HL-60/S4 treated with phorbol 12-myristate 13-acetate at 8.2 ng/mL for 4 days and 3 days (cell line): ENCODE measurements around the gene TMEM143.
"Not testable (repeated sequence)": the region's sequence is repeated elsewhere in the genome, so short reads cannot be mapped to it uniquely, and the experiment has no call there.

ENCODE experiments used
- in situ Hi-C: fragments of 300-500 bp; cut with MboI; formaldehyde crosslinking; loops from 2 replicates; pipeline ENCODE4 v1.15.0; 2022; ENCODE audit warnings: low sequenced_read_pairs

Gene TMEM143

DNA sequence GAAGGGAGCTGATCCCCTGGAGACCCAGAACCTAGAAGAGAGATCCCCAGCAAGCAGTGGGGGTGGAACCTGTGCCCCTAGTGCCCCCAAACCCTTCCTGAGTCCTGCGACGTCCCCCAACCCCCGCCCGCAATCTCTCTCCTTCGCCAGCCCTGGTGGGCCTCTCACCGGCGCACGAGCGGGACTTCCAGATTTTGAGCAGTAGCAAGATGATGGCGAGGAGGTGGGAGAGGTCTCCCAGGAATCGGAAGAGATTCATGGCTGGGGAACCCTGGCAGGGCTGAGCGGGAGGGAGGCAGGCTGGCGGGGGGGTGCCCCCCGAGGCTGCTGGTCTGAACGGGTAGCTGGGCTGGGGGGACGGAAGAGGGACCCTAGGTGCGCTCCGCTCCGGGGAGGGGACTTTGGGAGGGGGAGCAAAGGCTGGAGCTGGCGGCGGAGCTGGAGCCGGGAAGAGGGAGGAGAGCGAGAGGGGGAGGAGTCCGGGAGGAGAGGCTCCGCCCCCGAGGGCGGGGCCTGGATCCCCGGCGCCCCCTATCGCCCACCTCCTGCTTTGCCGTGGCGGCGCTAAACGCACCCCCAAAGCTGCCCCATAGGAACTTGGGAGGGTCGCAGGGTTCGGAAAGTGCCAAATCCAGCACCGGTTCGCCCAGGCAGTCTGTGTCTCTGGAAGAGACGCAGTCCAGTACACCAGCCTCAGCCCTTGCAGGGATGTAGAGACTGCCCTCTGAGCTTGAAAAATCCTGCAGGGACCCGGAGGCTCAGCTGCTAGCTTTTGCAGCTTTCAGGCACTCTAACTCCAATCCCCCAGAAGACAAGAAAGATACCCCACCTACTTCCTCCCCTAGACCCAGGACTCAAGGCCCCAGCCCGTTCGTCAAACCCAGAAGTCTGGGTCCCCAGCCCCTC, 27.6 kb upstream of the TMEM143 start, which contains the start of gene KDELR1:
TSS of gene KDELR1 (minus strand) at position 452 of the 906 bp plus-strand sequence. CDS start at position 259, 193 bp downstream.
- in situ Hi-C loops: no loop called here

DNA sequence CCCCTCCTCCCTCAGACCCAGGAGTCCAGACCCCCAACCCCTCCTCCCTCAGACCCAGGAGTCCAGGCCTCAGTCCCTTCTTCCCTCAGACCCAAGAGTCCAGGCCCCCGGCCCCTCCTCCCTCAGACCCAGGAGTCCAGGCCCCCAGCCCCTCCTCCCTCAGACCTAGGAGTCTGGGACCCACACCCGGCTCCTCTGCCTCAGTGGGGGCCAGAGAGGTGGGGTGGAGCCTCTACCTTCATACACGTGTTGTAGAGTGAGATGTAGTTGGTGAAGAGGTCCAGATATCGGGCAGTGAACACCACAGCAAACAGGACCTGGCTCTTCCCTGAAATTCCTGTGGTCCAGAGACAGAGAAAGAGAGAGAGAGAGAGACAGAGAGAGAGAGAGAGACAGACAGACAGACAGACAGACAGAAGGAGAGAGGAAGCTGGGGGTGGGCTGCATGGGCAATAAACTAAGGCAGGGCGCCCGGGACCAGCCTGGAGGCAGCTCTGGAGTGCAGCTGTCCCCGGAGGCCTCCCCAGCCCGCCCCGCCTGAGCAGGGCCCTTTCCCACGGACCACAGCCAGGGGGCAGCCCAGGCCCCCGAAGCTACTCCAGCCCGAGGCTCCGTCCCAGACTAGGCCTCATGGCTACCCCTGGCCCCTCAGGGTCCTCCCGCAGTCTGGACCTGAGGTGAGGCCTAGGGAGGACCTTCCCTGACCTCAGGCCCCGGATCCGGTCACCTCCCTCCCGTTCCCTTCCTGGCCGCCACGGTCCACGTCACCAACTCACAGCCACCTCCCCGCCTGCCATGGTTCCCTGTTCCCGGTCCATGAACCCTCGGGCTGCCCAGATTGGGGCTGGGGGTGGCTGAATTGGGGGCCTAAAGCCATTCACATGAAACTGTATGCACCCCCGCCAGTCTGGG, 26.7 kb upstream of the TMEM143 start:
- in situ Hi-C loops: no loop called here

DNA sequence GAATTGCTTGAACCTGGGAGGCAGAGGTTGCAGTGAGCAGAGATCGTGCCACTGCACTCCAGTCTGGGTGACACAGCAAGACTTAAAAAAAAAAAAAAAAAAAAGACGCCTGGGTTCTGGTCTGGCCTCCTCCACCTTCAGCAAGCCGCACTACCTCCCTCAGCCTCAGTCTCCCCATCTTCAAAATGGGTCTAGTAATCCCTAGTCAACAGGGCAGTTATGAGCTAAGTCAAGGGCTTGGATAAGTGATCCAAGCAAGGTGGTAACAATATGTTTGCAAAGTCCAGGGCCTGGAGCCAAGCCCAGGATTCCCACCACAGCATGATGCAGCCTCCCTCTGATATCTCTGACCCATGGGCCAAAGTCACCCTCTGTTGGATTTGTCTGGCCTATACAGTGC, 23.2 kb upstream of the TMEM143 start:
- in situ Hi-C loops: no loop called here

DNA sequence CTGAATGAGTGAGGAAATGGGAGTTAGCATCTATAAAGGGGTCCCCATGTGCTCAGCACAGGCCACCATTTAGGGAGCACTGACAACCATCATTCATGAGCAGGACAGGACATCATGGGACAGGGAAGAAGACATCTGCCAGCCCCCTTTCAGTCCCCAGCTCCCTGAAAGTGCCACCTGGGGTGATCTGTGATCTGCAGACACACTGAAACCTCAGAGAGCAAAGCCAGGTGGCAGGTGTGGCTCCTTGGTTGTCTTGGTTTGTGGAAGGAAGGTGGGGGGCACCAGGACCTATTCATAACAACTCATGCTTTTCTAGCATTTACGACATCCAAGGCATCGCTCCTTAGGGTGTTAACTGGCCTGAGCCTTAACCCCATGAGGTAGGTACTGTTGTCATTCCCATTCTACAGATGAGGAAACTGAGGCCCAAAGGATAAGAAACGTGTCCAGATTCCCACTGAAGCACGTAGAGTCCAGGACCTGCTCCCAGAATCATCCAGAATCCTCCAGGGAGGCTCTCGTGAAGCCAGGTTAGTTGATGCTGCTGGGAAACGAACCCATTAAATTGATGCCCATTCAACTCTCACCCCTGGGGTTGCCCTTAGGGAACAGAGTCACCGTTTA, 21.8 kb upstream of the TMEM143 start:
- in situ Hi-C loops: no loop called here

DNA sequence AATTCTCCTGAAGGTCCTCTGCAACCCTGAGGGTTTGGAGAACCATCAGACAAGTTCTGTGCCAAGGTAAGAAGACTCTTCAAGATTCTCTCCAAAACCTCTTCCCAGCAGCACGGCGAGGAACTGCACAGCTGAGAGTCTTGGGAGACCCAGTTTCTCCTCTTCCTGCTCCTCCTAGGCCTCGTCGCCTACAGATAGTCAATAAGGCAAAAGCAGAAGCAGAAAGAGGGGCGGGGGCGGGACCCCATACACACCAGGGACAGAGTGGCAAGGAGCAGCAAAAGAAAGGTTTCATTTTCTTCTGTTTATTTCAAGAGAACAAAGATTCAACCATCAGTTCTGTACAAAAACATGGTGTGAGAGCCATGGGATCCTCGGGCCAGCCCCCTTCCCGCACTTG, 18.5 kb upstream of the TMEM143 start:
- in situ Hi-C loops: no loop called here

DNA sequence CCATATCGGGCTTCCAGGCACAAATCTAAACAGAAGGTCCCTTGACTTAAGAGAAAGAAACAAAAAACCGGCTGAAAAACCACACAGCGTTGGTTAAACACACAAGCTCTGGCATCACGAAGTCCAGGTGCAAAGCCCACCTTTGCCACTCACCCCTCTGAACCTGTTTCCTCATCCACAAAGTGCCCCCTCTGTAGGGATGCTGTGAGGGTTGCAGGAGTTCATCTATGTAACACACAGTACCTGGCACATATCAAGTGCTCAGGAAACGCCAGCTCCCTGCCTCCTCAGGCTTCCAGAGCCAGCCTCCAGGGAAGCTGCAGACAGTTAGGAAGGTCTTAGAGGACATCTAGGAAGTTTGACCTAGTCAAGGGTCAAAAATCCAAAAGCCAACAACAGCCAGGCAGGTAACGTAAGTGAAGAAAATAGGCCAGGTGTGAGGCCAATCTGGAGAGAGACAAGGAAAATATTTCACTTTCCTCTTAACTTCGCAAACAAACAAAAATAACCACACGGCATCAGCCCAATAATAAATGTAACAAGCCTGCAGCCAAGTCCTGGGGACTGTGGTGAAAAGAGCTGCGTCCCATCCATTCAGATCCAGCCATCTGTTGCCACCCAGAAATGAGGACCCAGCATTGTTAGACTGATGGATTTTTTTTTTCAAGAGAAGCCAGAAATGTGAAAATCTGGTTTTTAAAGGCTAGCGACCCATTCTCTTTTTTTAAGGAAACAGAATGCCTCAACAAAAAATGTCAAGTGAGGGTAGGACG, 17.6 kb upstream of the TMEM143 start:
- in situ Hi-C loops: no loop called here

DNA sequence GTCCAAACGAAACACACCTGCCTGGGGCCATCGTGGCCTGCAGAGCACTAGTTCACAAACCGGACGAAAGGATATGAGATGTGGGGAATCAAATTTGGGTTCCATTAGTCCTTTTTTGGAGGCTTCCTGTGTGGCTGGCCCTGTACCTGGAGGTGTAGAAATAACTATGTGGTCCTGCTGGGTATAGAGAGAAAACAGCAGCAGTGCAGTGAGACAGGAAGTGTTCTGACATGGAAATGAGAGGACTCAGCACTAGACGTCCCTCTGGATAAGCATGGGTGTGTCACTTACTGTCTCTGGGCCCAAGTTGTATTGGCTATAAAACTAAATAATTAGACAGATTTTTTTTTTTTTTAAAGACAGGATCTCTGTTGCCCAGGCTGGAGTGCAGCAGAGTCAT, 15.3 kb upstream of the TMEM143 start:
- in situ Hi-C loops: no loop called here

DNA sequence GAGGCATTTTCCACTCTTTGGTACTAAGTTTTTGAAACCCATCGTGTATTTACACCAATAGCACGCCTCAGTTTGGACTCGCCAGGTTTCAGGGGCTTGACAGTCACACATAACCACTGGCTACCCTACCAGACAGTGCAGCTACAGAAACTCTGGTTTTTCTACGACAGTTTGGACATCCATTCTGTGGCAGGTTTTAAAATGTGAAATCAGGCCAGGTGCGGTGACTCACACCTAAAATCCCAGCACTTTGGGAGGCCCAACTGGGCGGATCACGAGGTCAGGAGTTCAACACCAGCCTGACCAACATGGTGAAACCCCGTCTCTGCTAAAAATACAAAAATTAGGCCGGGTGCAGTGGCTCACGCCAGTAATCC, 14.4 kb upstream of the TMEM143 start:
- in situ Hi-C loops: no loop called here

DNA sequence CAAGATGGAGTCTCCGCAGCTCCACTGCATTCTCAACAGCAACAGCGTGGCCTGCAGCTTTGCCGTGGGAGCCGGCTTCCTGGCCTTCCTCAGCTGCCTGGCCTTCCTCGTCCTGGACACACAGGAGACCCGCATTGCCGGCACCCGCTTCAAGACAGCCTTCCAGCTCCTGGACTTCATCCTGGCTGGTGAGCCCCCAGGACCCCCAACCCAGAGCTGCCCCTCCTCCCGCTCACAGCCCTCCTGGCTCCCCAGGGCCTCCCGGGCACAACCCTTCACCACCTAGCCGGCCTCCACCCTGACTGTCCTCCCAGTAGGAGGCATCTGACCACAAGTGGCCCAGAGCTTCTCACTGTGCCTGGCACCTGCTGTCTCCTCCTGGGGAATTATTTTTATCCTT, 9.8 kb upstream of the TMEM143 start:
- in situ Hi-C loops: no loop called here

DNA sequence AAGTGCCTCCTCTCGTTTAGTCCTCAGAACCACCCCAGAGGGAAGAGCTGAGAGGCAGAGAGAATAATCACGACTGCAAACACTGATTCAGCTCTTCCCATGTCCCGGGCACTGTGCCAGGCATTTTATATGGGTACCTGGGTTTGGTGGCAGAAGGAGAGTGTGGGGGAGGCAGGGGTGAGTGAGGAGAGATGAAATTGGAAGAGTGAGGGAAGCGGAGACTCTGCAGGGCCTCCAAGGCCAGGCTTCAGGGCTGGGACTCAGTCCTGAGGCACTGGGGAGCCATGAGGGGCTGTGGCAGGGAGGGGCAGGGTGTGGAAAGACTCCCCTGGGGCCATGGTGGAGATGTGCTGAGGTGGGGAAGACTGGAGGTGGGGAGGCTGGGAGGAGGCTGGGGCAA, 9.2 kb upstream of the TMEM143 start:
- in situ Hi-C loops: no loop called here

DNA sequence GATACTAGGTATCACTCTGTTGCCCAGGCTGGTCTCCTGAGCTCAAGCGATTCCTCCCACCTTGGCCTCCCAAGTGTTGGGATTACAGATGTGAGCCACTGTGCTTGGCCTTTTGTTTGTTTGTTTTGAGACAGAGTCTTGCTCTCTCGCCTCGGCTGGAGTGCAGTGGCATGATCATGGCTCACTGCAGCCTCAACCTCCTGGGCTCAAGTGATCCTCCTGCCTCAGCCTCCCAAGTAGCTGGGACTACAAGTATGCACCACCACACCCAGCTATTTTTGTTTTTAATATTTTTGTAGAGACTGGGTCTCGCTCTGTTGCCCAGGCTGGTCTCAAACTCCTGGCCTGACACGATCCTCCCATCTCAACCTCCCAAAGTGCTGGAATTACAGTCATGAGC, 8.0 kb upstream of the TMEM143 start:
- in situ Hi-C loops: not testable (repeated sequence)

DNA sequence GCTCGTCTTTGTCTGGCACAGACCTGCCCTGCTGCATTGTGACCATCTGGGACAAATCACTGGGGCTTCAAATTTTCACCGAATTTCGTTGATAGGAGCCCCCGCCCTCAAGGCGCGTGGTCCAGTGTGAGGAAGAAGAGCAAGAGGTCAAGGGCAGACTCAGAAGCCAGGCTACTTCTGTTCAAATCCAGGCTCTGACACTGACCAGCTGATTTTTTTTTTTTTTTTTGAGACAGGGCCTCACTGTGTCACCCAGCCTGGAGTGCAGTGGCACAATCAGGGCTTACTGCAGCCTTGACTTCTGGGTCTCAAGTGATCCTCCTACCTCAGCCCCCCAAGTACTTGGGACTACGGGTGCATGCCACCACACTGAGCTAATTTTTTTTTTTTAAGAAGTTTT, 7.6 kb upstream of the TMEM143 start:
- in situ Hi-C loops: no loop called here

DNA sequence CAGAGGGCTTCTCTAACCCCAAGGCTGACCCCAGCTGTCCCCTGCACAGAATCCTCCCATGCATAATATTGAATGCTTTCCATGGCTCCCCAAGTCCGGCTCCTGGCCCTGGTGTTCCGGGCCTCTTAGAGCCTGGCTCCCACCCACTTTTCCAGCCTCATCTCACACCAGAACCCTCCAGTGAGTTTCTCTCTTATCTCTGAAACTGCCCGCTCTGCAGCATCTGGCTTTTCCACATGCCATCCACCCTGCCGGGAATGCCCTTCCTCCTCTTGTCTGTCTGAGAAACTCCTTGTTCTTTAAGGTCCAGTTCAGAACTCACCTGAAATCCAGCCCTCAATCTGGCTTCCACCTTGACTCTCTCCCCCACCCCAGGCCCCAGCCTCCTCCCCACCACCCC, 7.2 kb upstream of the TMEM143 start:
- in situ Hi-C loops: no loop called here

DNA sequence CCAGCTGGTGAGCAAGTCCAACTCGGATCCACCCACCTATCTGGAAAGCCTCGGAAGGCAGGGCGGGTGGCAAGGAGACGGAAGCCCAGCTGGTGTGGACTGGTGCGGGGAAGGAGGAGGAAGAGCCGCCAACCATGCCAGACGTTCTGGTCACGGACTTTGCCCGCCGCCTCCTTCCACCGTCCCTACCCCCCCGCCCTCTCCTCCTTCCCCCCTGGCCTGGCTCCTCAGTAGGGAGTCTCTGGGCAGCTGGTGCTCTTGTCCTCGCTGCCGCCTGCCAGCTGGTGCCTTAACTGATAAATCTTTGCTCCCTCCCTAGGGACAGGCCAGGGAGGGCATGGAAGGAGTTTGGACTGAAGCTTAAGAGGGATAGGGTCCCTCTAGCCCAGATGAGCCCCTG, 5.2 kb upstream of the TMEM143 start:
- in situ Hi-C loops: no loop called here

DNA sequence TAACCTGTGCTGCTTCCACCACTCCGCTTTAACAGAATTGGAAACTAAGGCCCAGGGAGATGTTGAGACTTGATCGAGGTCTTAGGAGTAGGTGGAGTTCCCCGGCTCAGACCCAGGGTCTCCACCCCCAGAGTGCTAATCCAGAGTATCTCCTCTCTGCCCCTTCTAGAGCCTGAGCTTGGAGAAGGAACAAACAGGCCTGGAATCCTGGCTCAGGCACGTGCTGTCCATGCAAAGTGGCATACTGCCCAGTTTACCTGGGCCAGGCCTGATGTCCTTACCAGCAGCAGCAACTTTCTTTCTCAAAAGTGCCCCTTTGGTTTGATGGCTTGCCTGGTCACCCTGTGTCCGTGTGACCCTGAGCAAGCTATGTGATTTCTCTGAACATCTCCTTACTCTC, 4.1 kb upstream of the TMEM143 start:
- in situ Hi-C loops: no loop called here

DNA sequence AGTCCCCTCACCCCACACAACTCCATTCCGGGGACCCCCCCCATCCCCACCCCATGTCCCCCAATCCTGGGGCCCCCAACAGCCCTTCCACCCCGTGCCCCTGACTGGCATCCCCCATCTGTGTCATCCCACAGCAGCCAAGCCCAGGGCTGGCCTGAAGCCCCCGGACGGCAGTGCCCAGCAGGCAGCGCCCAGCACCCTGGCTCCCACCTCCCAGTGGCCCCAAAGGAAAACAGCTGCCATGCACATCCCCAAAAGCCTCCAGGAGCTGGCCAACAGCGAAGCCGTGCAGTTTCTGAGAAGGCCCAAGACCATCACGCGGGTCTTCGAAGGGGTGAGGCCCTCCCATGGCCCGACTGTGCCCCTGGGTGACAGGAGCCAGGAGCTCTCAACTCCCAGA, 1.9 kb upstream of the TMEM143 start:
- in situ Hi-C loops: no loop called here

DNA sequence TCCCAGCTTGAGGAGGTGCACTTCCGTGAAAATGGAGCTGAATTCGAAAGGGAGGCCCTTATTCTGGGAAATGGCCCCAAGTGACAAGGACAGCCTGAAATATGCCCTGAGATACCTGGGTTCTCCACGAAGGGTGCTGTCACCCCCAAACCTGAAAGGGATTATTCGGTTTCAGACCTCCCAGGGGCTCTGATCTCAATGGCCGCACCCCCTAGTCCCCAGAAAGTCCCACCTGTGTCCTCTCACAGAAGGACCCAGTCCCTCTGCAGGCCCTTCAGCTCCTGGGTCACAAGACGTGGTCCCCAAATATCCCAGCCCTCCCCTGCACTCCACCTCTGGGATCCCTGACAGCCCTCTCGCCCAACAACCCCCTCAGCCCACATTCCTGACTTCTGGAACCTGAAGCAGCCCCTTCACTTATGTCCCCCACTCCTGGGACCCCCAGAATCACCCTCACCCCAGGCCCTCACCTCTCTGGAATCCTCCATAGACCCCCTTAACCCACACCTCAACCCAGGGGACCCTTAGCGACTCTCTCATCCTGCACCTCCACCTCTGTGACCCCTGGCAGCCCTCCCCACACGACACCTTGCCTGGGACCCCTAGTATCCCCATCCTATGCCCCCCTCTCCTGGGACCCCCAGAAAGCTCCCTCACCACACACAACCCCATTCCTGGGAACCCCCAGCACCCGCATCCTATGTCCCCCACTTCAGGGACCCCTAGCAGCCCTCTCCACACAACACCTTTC, 1.0 kb upstream of the TMEM143 start:
- in situ Hi-C loops: no loop called here

DNA sequence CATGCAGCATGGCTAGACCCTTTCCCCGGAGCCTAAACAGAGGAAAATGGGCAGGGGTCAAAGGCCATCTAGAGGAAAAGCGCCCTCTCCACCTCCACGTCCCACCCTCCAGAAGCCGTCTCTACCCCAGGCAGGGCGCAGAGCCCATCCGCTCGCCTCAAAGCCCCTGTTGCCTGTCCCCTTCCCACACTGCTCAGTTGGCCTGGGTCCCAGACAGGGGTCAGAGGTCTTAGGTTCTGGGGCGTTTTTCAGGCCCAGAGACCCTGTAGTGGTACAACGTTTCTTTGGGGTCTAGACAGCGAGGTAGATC, 285 bp downstream of the TMEM143 start:
- in situ Hi-C loops: no loop called here

DNA sequence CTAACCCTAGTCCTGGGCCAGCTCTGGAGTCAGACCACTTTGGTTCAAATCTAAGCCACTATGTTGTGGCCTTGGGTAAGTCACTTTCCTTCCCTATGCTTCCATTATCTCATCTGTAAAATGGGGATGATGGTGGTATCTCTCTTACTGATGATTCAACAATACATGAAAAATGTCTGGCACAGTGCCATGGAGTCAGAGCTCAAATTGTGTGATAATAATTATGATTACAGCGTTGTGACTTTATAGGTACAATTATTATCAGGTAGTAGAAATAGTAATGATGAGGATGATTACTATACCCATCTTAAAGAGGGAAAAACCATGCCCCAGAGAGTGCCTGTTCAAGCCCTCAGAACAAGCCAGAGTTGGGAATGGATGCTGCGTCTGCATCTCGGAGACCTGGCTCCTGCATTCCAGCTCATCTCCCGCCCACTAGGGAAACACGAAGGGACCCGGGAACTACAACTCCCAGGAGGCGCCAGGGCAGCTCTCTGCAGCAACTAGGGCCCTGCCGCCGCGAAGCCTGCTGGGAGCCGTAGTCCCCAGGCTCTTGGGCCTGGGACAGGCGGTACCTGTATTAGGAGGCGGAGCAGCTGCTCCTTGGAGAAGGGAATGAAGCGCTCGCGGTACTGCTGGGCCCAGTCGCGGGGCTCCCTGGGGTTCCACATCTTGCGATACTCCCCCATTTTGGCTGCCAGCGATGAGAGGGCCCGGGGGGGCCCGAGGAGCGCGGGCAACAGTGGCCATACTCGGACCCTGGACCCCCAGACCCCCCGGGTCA, 832 bp downstream of the TMEM143 start:
- in situ Hi-C loops: no loop called here
